ENCODE measurements around the gene RGL3. TPM values are rescaled to one million over a fixed set of nuclear protein-coding genes. Genes with fewer than 3 reads are reported as not detected.
"Not testable (repeated sequence)": the region's sequence is repeated elsewhere in the genome, so short reads cannot be mapped to it uniquely, and the experiment has no call there.

RGL3 gene
- total RNA-seq, 1 donor from 2014 or later: 44.8 TPM

- Mint-ChIP-seq H3K4me3 (no peak overlapping the region), H3K9me3 (no peaks in the 10 kb centered on the region), H3K4me1 (ENCODE audit: unreplicated experiment) (peaks cover 12% of the 10 kb centered on the region), H3K36me3 (no peaks in the 10 kb centered on the region), H3K27me3 (peaks cover 3% of the 10 kb centered on the region), H3K27ac (no peak overlapping the region)
- no peak for DNase-seq (ENCODE audit: extremely low spot score, unreplicated experiment)
- TF ChIP-seq, protein P1, sequence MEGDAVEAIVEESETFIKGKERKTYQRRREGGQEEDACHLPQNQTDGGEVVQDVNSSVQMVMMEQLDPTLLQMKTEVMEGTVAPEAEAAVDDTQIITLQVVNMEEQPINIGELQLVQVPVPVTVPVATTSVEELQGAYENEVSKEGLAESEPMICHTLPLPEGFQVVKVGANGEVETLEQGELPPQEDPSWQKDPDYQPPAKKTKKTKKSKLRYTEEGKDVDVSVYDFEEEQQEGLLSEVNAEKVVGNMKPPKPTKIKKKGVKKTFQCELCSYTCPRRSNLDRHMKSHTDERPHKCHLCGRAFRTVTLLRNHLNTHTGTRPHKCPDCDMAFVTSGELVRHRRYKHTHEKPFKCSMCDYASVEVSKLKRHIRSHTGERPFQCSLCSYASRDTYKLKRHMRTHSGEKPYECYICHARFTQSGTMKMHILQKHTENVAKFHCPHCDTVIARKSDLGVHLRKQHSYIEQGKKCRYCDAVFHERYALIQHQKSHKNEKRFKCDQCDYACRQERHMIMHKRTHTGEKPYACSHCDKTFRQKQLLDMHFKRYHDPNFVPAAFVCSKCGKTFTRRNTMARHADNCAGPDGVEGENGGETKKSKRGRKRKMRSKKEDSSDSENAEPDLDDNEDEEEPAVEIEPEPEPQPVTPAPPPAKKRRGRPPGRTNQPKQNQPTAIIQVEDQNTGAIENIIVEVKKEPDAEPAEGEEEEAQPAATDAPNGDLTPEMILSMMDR (conservative IDR thresholded peaks at IDR 0.05): no peak
Measured at GRCh38 chr19:11456659-11457058, 37.5 kb upstream of the RGL3 start.

DNA sequence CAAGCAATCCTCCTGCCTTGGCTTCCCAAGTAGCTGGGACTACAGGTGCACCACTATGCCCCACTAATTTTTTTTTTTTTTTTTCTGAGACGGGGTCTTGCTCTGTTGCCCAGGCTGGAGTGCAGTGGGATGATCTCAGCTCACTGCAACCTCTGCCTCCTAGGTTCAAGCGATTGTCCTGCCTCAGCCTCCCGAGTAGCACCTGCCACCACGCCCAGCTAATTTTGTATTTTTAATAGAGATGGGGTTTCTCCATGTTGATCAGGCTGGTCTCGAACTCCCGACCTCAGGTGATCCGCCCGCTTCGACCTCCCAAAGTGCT is 36.1 kb upstream of the RGL3 start:
- H3K9me3 Mint-ChIP-seq; DNase-seq (ENCODE audit: extremely low spot score, unreplicated experiment); H3K27me3 Mint-ChIP-seq; H3K27ac Mint-ChIP-seq; H3K4me3 Mint-ChIP-seq; H3K36me3 Mint-ChIP-seq: not testable (repeated sequence)
- H3K4me1 Mint-ChIP-seq (ENCODE audit: unreplicated experiment): peaks cover 12% of the 10 kb centered on the region

- Mint-ChIP-seq H3K4me1 (ENCODE audit: unreplicated experiment) (peaks cover 12% of the 10 kb centered on the region), H3K4me3 (no peak overlapping the region)
- TF ChIP-seq, protein P1 (conservative IDR thresholded peaks at IDR 0.05): peak; percentile 69
Measured at GRCh38 chr19:11453468-11454341, 34.6 kb upstream of the RGL3 start.

DNA sequence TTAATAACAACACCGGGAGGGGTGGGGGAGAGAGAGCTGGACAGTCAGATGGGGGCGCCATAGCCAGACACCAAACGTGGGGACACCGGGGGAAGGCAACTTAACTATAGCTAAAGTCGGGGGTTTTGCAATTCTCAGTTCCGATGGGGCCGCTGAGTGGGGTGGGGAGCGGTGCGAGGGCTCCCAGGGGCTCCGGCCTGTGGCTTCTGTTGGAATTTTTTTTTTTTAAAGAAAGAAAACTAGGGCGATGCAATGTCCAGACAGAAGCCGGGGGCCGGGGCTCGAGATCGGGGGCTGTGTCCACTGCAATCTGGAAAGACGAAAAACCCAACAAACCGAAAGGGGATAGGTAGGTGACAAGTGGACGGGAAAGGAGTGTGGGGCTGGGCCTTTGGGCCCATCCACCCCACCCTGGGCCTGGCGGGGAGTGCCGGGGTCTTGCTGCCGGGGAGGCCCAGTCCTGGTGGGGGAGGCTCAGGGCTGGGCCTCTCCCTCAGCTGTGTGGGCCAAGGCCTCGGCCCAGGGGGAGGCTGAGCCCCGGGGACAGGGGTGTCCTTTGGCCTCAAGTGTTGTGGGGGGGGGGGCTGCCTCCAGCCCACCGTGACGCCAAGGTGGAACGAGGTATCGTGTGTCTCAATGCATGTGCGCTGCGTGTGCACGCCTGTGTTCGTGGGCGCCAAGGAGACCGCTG is 33.7 kb upstream of the RGL3 start:
- DNase-seq (ENCODE audit: extremely low spot score, unreplicated experiment): no peak
- TF ChIP-seq, protein P1 (conservative IDR thresholded peaks at IDR 0.05): peak; percentile 9
- no peak overlapping the region for H3K4me3 Mint-ChIP-seq
- H3K9me3 Mint-ChIP-seq: no peaks in the 10 kb centered on the region
- no peaks in the 10 kb centered on the region for H3K27me3 Mint-ChIP-seq
- no peaks in the 10 kb centered on the region for H3K36me3 Mint-ChIP-seq
- peaks cover 12% of the 10 kb centered on the region for H3K4me1 Mint-ChIP-seq (ENCODE audit: unreplicated experiment)
- H3K27ac Mint-ChIP-seq: no peak overlapping the region

More at GRCh38 chr19:11453468-11454341, 34.6 kb upstream of the RGL3 start:
- Mint-ChIP-seq H3K27me3 (peaks cover 3% of the 10 kb centered on the region), H3K36me3 (no peaks in the 10 kb centered on the region), H3K27ac (peak overlapping the region; percentile 11), H3K9me3 (no peaks in the 10 kb centered on the region)
- DNase-seq (ENCODE audit: extremely low spot score, unreplicated experiment): no peak

DNA sequence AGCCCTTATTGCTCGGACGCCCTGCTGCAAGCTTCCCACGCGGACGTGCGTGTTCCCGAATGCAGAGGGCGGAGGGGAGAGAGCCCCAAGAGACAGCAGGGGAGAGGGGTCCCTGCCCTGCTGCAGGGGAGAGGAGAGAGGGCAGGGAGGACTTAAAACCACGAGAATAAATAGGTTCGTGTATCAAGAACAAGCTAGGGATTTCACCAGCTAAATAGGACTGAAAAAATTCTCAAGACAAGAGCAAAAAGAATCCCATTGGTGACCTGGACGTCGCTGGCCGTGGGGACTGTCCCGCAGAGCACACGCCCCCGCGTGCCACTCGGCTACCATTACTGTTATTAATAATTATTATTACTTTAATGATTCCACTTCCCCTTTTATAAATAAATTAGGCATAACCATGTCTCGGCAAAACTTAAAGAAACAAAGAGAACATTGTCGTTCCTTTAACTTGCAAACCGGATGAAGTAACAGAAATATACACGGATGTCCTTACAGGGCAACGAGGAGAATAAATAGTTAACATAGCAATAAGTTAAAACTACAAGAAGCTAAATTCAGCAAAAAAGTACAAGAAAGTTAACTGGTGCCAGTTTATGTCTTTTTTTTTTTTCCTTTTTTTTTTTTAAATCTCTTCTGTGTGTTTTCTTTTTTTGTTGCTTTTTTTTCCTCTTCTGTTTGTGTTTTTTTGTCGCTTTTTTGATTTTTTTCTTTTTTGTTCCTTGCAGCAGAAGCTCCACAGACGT is 32.9 kb upstream of the RGL3 start:
- H3K36me3 Mint-ChIP-seq: no peaks in the 10 kb centered on the region
- H3K4me3 Mint-ChIP-seq: no peak overlapping the region
- peaks cover 12% of the 10 kb centered on the region for H3K4me1 Mint-ChIP-seq (ENCODE audit: unreplicated experiment)
- no peaks in the 10 kb centered on the region for H3K9me3 Mint-ChIP-seq
- no peaks in the 10 kb centered on the region for H3K27me3 Mint-ChIP-seq
- no peak overlapping the region for H3K27ac Mint-ChIP-seq
- DNase-seq (ENCODE audit: extremely low spot score, unreplicated experiment): no peak
- TF ChIP-seq, protein P1 (conservative IDR thresholded peaks at IDR 0.05): no peak

Data from type B pancreatic cell (in vitro differentiated cells).